Myometrial cell (primary cell): ENCODE results near the gene NEK9. TPM values are rescaled to one million over a fixed set of nuclear protein-coding genes. Genes with fewer than 3 reads are reported as not detected.

Source experiments
- total RNA-seq: library from RNA; depleted of rRNA; stranded (reverse); fragments of >200 nt; gene quantifications from 2 replicates; pipeline ENCODE4 v1.2.3, GENCODE V29; 2015

NEK9 gene
- total RNA-seq = 30.8 and 32.0 TPM in 2 replicates

GRCh38 chr14:75126679-75127473 is at the start of gene NEK9:
TSS of gene NEK9 (minus strand) at chr14:75127048. CDS start at chr14:75126921, 127 bp downstream.

GRCh38 chr14:75176142-75176820 is 49.4 kb upstream of the NEK9 start, which contains the start of gene TMED10:
TSS of gene TMED10 (minus strand) at chr14:75176612. CDS start at chr14:75176579, 33 bp downstream.

GRCh38 chr14:75069121-75069810 is 57.6 kb downstream of the NEK9 start, which contains the start of gene ZC2HC1C:
TSS of gene ZC2HC1C (plus strand) at chr14:75069641. CDS start at chr14:75070574, 933 bp downstream.

GRCh38 chr14:75063491-75064204 is 63.2 kb downstream of the NEK9 start, which contains the start of gene ACYP1:
TSS of gene ACYP1 (minus strand) at chr14:75064024. CDS start at chr14:75063553, 471 bp downstream.

GRCh38 chr14:75050852-75051555 is 75.8 kb downstream of the NEK9 start, which contains the start of gene MLH3:
TSS of gene MLH3 (minus strand) at chr14:75051467. CDS start at chr14:75049655, 1,812 bp downstream.

Other genes starting within 250 kb of the NEK9 start
- 72.1 and 83.6 TPM in 2 replicates for gene DLST, start 245.1 kb downstream of the NEK9 start, total RNA-seq
- gene RPS6KL1, start 203.8 kb downstream of the NEK9 start, total RNA-seq = 1.1 and 2.6 TPM in 2 replicates
- 1.2 and 1.6 TPM in 2 replicates for gene PGF, start 171.5 kb downstream of the NEK9 start, total RNA-seq
- 49.9 and 70.7 TPM in 2 replicates for gene EIF2B2, start 124.1 kb downstream of the NEK9 start, total RNA-seq
- gene MLH3, start 75.6 kb downstream of the NEK9 start, total RNA-seq = 15.6 and 19.5 TPM in 2 replicates
- 27.1 and 29.1 TPM in 2 replicates for gene ACYP1, start 63.0 kb downstream of the NEK9 start, total RNA-seq
- 0.71 and 2.0 TPM in 2 replicates for gene ZC2HC1C, start 57.4 kb downstream of the NEK9 start, total RNA-seq
- gene TMED10, start 49.6 kb upstream of the NEK9 start, total RNA-seq = 288 and 334 TPM in 2 replicates
- gene FOS, start 151.8 kb upstream of the NEK9 start, total RNA-seq = 13.1 and 18.7 TPM in 2 replicates